GM23338 (cell line): ENCODE results near the gene SERPINA5. TPM values are rescaled to one million over a fixed set of nuclear protein-coding genes. Genes with fewer than 3 reads are reported as not detected.

Source experiments
- ATAC-seq: fragments of 200-7000 bp; cut with Tn5 transposase; 3 replicates; pipeline ENCODE4 v1.9.1; 2020
- DNase-seq: peaks from one replicate; pipeline ENCODE4 v3.0.0-alpha.2; 2015; ENCODE audit warnings: low spot score
- H2AFZ ChIP-seq: fragments of 200-600 bp; sonication (generic); 2 replicates; pipeline ENCODE4 v1.8.0; 2016; ENCODE audit warnings: antibody characterized with exemption, mild to moderate bottlenecking, moderate library complexity
- H3F3A ChIP-seq: fragments of 200-600 bp; sonication (generic); replicated peaks from 2 replicates; pipeline ENCODE4 v1.8.0; 2017; ENCODE audit warnings: antibody characterized with exemption, mixed run types, low read depth
- H3K27ac ChIP-seq: fragments of 200-600 bp; sonication (generic); 2 replicates; pipeline ENCODE4 v1.6.1; 2016; ENCODE audit warnings: low read depth
- H3K27me3 ChIP-seq: fragments of 200-600 bp; sonication (generic); 2 replicates; pipeline ENCODE4 v1.8.0; 2016; ENCODE audit warnings: mild to moderate bottlenecking, mixed run types, moderate library complexity; ENCODE audit not compliant: insufficient read depth
- H3K36me3 ChIP-seq: fragments of 200-600 bp; sonication (generic); 2 replicates; pipeline ENCODE4 v1.8.0; 2016; ENCODE audit warnings: mild to moderate bottlenecking; ENCODE audit not compliant: insufficient read depth
- H3K4me1 ChIP-seq: fragments of 200-600 bp; sonication (generic); 2 replicates; pipeline ENCODE4 v1.8.0; 2016; ENCODE audit warnings: mild to moderate bottlenecking, moderate library complexity; ENCODE audit not compliant: insufficient read depth
- H3K4me2 ChIP-seq: fragments of 200-600 bp; sonication (generic); 2 replicates; pipeline ENCODE4 v1.7.1; 2017; ENCODE audit warnings: mixed run types
- H3K4me3 ChIP-seq: fragments of 200-600 bp; sonication (generic); 2 replicates; pipeline ENCODE4 v1.6.1; 2016; ENCODE audit warnings: mixed run types
- H3K79me2 ChIP-seq: fragments of 200-600 bp; sonication (generic); replicated peaks from 2 replicates; pipeline ENCODE4 v1.8.0; 2017; ENCODE audit warnings: mild to moderate bottlenecking; ENCODE audit not compliant: insufficient read depth
- H3K9me2 ChIP-seq: fragments of 200-600 bp; sonication (generic); 2 replicates; pipeline ENCODE4 v1.8.0; 2017; ENCODE audit not compliant: insufficient read depth
- H4K20me1 ChIP-seq: fragments of 200-600 bp; sonication (generic); replicated peaks from 2 replicates; pipeline ENCODE4 v1.8.0; 2017; ENCODE audit warnings: mild to moderate bottlenecking; ENCODE audit not compliant: insufficient read depth
- H3K27ac Mint-ChIP-seq: 2 replicates; pipeline ENCODE4 v1.8.0; 2020; ENCODE audit warnings: inconsistent platforms, mild to moderate bottlenecking, moderate library complexity, mixed read lengths
- H3K27me3 Mint-ChIP-seq: 3 replicates; pipeline ENCODE4 v1.8.0; 2022; ENCODE audit warnings: low read depth, mild to moderate bottlenecking, moderate library complexity, mixed read lengths, inconsistent platforms; ENCODE audit not compliant: insufficient read depth, poor library complexity
- H3K36me3 Mint-ChIP-seq: 3 replicates; pipeline ENCODE4 v1.8.0; 2021; ENCODE audit warnings: low read depth, mild to moderate bottlenecking, inconsistent platforms, moderate library complexity, mixed read lengths
- H3K4me1 Mint-ChIP-seq: 3 replicates; pipeline ENCODE4 v1.8.0; 2020; ENCODE audit warnings: mild to moderate bottlenecking, inconsistent platforms, mixed read lengths
- H3K4me3 Mint-ChIP-seq: 3 replicates; pipeline ENCODE4 v1.8.0; 2021; ENCODE audit warnings: moderate library complexity, mild to moderate bottlenecking, inconsistent platforms, mixed read lengths
- H3K9me3 Mint-ChIP-seq: 3 replicates; pipeline ENCODE4 v1.8.0; 2020; ENCODE audit warnings: moderate library complexity, mild to moderate bottlenecking, inconsistent platforms, mixed read lengths
- CREB1 ChIP-seq: fragments of 250-450 bp; sonication (Bioruptor Pico); IDR thresholded peaks from 2 replicates; pipeline ENCODE4 v1.5.0; 2020; ENCODE audit warnings: low read depth, mild to moderate bottlenecking, moderate library complexity
- EZH2 ChIP-seq: fragments of 200-600 bp; sonication (generic); IDR thresholded peaks from one replicate; pipeline ENCODE4 v1.8.0; 2017; ENCODE audit warnings: antibody characterized with exemption, mild to moderate bottlenecking, low read depth; ENCODE audit not compliant: unreplicated experiment
- EZH2phosphoT487 ChIP-seq: fragments of 200-600 bp; sonication (generic); IDR thresholded peaks from one replicate; pipeline ENCODE4 v1.8.1; 2018; ENCODE audit warnings: antibody characterized with exemption; ENCODE audit not compliant: unreplicated experiment
- JUNB ChIP-seq: IDR thresholded peaks from one replicate; pipeline ENCODE4 v1.6.1; 2016; ENCODE audit warnings: antibody characterized with exemption; ENCODE audit not compliant: unreplicated experiment
- NANOG ChIP-seq: IDR thresholded peaks from 2 replicates; pipeline ENCODE4 v1.6.1; 2016; ENCODE audit warnings: antibody characterized with exemption, borderline replicate concordance
- POLR2AphosphoS5 ChIP-seq: IDR thresholded peaks from 2 replicates; pipeline ENCODE4 v1.6.1; 2016; ENCODE audit warnings: antibody characterized with exemption, low read depth
- STAT1 ChIP-seq: IDR thresholded peaks from one replicate; pipeline ENCODE4 v1.6.1; 2016; ENCODE audit warnings: antibody characterized with exemption; ENCODE audit not compliant: unreplicated experiment
- ZNF114 ChIP-seq: fragments of 250-450 bp; sonication (Bioruptor Pico); IDR thresholded peaks from 2 replicates; pipeline ENCODE4 v1.5.0; 2020; ENCODE audit warnings: mild to moderate bottlenecking, moderate library complexity
- ZNF331 ChIP-seq: fragments of 250-450 bp; sonication (Bioruptor Pico); IDR thresholded peaks from 2 replicates; pipeline ENCODE4 v1.5.0; 2020; ENCODE audit warnings: low read depth, mild to moderate bottlenecking, moderate library complexity
- polyA plus RNA-seq: library from polyadenylated mRNA; unstranded; fragments of >200 nt; fragmentation: Nextera tagmentation; extraction: Ambion mirVana; gene quantifications from 2 replicates; pipeline ENCODE4 v1.2.1, GENCODE V29; 2016
- total RNA-seq: library from RNA; depleted of rRNA; stranded (reverse); fragments of >200 nt; shearing (Covaris generic); gene quantifications from 2 replicates; pipeline ENCODE4 v1.2.3, GENCODE V29; 2014
- TF ChIP-seq, protein P1 (sequence below): fragments of 250-450 bp; sonication (Bioruptor Pico); IDR thresholded peaks from 2 replicates; pipeline ENCODE4 v1.5.0; 2020; ENCODE audit warnings: mild to moderate bottlenecking, moderate library complexity
- TF ChIP-seq, protein P2 (sequence below): IDR thresholded peaks from one replicate; pipeline ENCODE4 v1.6.1; 2018; ENCODE audit warnings: antibody characterized with exemption; ENCODE audit not compliant: unreplicated experiment
- TF ChIP-seq, protein P3 (sequence below): IDR thresholded peaks from 2 replicates; pipeline ENCODE4 v1.6.1; 2016; ENCODE audit warnings: antibody characterized with exemption
- TF ChIP-seq, protein P4 (sequence below), 2 experiments: fragments of 200-600 bp in 1 of 2; sonication (generic) in 1 of 2; conservative IDR thresholded peaks; 2 replicates each; pipeline versions ENCODE4 v1.5.1 to v1.6.1; 2016 to 2017; ENCODE audit warnings: antibody characterized with exemption in 2 of 2, low read depth in 2 of 2, mild to moderate bottlenecking in 2 of 2, moderate library complexity in 1 of 2

SERPINA5 gene
- total and polyA plus RNA-seq, 2 experiments from 2014 or later, result 0.81 to 0.90 TPM

DNA sequence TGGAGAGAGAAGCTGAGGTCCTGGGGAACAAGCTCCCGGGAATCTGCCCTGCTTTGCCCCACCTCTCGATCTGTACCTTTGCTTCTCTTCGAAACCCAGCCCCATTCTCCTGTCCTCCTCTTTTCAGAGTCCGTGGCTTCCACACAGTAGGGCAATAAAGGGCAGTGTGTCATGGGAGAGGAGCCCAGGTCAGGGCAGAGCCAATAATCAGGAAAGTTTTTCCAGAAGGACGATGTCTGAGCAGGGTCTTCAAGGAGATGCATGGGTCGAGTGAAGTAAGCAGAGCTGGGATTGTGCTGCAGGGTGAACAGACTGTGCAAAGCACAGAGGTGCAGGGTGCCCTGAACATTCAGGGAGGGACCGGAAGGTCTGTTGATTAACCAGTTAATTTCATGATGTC, 42.0 kb upstream of the SERPINA5 start:
- Histone ChIP-seq H3K36me3 (no peaks in the 10 kb centered on the region), H2AFZ (no peak overlapping the region), H3K79me2 (no peaks in the 10 kb centered on the region), H3F3A (no peaks in the 10 kb centered on the region), H3K9me2 (0 out of 2 replicates have a peak, but pooled peaks cover 6% of the 10 kb centered on the region), H3K4me1 (no peaks in the 10 kb centered on the region; the same call in 1 of the 2 replicates), H3K27me3 (no peaks in the 10 kb centered on the region), H4K20me1 (no peaks in the 10 kb centered on the region), H3K4me3 (no peak overlapping the region), H3K4me2 (no peak overlapping the region), H3K27ac (no peak overlapping the region)
- peaks cover 5% of the 10 kb centered on the region for H3K27me3 Mint-ChIP-seq
- H3K4me3 Mint-ChIP-seq, result no peak overlapping the region
- peaks cover 14% of the 10 kb centered on the region for H3K4me1 Mint-ChIP-seq
- no peak for ATAC-seq
- no peaks in the 10 kb centered on the region for H3K36me3 Mint-ChIP-seq
- H3K27ac Mint-ChIP-seq, result no peak overlapping the region
- DNase-seq, result no peak
- TF ChIP-seq NANOG (no peak), ZNF331 (CRISPR knock-in tag) (no peak), POLR2AphosphoS5 (no peak), ZNF114 (CRISPR knock-in tag) (no peak), STAT1 (no peak), EZH2 (no peak), CREB1 (CRISPR knock-in tag) (no peak), EZH2phosphoT487 (no peak), JUNB (no peak)
- TF ChIP-seq, protein P1, sequence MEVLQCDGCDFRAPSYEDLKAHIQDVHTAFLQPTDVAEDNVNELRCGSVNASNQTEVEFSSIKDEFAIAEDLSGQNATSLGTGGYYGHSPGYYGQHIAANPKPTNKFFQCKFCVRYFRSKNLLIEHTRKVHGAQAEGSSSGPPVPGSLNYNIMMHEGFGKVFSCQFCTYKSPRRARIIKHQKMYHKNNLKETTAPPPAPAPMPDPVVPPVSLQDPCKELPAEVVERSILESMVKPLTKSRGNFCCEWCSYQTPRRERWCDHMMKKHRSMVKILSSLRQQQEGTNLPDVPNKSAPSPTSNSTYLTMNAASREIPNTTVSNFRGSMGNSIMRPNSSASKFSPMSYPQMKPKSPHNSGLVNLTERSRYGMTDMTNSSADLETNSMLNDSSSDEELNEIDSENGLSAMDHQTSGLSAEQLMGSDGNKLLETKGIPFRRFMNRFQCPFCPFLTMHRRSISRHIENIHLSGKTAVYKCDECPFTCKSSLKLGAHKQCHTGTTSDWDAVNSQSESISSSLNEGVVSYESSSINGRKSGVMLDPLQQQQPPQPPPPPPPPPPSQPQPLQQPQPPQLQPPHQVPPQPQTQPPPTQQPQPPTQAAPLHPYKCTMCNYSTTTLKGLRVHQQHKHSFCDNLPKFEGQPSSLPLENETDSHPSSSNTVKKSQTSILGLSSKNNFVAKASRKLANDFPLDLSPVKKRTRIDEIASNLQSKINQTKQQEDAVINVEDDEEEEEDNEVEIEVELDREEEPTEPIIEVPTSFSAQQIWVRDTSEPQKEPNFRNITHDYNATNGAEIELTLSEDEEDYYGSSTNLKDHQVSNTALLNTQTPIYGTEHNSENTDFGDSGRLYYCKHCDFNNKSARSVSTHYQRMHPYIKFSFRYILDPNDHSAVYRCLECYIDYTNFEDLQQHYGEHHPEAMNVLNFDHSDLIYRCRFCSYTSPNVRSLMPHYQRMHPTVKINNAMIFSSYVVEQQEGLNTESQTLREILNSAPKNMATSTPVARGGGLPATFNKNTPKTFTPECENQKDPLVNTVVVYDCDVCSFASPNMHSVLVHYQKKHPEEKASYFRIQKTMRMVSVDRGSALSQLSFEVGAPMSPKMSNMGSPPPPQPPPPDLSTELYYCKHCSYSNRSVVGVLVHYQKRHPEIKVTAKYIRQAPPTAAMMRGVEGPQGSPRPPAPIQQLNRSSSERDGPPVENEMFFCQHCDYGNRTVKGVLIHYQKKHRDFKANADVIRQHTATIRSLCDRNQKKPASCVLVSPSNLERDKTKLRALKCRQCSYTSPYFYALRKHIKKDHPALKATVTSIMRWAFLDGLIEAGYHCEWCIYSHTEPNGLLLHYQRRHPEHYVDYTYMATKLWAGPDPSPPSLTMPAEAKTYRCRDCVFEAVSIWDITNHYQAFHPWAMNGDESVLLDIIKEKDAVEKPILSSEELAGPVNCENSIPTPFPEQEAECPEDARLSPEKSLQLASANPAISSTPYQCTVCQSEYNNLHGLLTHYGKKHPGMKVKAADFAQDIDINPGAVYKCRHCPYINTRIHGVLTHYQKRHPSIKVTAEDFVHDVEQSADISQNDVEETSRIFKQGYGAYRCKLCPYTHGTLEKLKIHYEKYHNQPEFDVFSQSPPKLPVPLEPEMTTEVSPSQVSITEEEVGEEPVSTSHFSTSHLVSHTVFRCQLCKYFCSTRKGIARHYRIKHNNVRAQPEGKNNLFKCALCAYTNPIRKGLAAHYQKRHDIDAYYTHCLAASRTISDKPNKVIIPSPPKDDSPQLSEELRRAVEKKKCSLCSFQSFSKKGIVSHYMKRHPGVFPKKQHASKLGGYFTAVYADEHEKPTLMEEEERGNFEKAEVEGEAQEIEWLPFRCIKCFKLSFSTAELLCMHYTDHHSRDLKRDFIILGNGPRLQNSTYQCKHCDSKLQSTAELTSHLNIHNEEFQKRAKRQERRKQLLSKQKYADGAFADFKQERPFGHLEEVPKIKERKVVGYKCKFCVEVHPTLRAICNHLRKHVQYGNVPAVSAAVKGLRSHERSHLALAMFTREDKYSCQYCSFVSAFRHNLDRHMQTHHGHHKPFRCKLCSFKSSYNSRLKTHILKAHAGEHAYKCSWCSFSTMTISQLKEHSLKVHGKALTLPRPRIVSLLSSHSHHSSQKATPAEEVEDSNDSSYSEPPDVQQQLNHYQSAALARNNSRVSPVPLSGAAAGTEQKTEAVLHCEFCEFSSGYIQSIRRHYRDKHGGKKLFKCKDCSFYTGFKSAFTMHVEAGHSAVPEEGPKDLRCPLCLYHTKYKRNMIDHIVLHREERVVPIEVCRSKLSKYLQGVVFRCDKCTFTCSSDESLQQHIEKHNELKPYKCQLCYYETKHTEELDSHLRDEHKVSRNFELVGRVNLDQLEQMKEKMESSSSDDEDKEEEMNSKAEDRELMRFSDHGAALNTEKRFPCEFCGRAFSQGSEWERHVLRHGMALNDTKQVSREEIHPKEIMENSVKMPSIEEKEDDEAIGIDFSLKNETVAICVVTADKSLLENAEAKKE, result no peak
- TF ChIP-seq, protein P2, sequence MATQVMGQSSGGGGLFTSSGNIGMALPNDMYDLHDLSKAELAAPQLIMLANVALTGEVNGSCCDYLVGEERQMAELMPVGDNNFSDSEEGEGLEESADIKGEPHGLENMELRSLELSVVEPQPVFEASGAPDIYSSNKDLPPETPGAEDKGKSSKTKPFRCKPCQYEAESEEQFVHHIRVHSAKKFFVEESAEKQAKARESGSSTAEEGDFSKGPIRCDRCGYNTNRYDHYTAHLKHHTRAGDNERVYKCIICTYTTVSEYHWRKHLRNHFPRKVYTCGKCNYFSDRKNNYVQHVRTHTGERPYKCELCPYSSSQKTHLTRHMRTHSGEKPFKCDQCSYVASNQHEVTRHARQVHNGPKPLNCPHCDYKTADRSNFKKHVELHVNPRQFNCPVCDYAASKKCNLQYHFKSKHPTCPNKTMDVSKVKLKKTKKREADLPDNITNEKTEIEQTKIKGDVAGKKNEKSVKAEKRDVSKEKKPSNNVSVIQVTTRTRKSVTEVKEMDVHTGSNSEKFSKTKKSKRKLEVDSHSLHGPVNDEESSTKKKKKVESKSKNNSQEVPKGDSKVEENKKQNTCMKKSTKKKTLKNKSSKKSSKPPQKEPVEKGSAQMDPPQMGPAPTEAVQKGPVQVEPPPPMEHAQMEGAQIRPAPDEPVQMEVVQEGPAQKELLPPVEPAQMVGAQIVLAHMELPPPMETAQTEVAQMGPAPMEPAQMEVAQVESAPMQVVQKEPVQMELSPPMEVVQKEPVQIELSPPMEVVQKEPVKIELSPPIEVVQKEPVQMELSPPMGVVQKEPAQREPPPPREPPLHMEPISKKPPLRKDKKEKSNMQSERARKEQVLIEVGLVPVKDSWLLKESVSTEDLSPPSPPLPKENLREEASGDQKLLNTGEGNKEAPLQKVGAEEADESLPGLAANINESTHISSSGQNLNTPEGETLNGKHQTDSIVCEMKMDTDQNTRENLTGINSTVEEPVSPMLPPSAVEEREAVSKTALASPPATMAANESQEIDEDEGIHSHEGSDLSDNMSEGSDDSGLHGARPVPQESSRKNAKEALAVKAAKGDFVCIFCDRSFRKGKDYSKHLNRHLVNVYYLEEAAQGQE, result no peak
- TF ChIP-seq, protein P3, sequence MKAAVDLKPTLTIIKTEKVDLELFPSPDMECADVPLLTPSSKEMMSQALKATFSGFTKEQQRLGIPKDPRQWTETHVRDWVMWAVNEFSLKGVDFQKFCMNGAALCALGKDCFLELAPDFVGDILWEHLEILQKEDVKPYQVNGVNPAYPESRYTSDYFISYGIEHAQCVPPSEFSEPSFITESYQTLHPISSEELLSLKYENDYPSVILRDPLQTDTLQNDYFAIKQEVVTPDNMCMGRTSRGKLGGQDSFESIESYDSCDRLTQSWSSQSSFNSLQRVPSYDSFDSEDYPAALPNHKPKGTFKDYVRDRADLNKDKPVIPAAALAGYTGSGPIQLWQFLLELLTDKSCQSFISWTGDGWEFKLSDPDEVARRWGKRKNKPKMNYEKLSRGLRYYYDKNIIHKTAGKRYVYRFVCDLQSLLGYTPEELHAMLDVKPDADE, result no peak
- TF ChIP-seq, protein P4, sequence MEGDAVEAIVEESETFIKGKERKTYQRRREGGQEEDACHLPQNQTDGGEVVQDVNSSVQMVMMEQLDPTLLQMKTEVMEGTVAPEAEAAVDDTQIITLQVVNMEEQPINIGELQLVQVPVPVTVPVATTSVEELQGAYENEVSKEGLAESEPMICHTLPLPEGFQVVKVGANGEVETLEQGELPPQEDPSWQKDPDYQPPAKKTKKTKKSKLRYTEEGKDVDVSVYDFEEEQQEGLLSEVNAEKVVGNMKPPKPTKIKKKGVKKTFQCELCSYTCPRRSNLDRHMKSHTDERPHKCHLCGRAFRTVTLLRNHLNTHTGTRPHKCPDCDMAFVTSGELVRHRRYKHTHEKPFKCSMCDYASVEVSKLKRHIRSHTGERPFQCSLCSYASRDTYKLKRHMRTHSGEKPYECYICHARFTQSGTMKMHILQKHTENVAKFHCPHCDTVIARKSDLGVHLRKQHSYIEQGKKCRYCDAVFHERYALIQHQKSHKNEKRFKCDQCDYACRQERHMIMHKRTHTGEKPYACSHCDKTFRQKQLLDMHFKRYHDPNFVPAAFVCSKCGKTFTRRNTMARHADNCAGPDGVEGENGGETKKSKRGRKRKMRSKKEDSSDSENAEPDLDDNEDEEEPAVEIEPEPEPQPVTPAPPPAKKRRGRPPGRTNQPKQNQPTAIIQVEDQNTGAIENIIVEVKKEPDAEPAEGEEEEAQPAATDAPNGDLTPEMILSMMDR (conservative IDR thresholded peaks at IDR 0.05; ENCODE audit: low read depth in 2 of 2), result no peak
- no peaks in the 10 kb centered on the region; the same call in 2 of the 3 replicates for H3K9me3 Mint-ChIP-seq
